Psoas muscle (tissue), 8 donors: Measurements from ENCODE around the gene MBD5. TPM values are rescaled to one million over a fixed set of nuclear protein-coding genes. Genes with fewer than 3 reads are reported as not detected.

Experiments
- ATAC-seq, 4 donors: fragments of 200-7000 bp; cut with Tn5 transposase; one replicate each; pipeline ENCODE4 v1.9.1; 2020; ENCODE audit warnings: moderate library complexity in 3 of 4, mild to moderate bottlenecking in 2 of 4
- DNase-seq, 2 donors: peaks; one replicate each; pipeline ENCODE4 v3.0.0-alpha.2; 2020
- H3K27ac ChIP-seq: fragments of 200-600 bp; one replicate; pipeline ENCODE4 v1.8.0; 2022
- H3K27me3 ChIP-seq, 3 donors: fragments of 200-600 bp in 1 of 3; one replicate each; pipeline versions ENCODE4 v1.6.1 to v1.8.0; 2013 to 2022; ENCODE audit warnings: low read length in 2 of 3, mild to moderate bottlenecking in 2 of 3, moderate library complexity in 1 of 3; ENCODE audit not compliant: insufficient read depth in 3 of 3
- H3K36me3 ChIP-seq, 2 donors: fragments of 200-600 bp in 1 of 2; one replicate each; pipeline versions ENCODE4 v1.6.1 to v1.8.0; 2013 to 2022; ENCODE audit warnings: low read depth in 1 of 2, mild to moderate bottlenecking in 1 of 2, moderate library complexity in 1 of 2; ENCODE audit not compliant: insufficient read depth in 1 of 2
- H3K4me1 ChIP-seq: fragments of 200-600 bp; one replicate; pipeline ENCODE4 v1.8.0; 2022
- H3K4me3 ChIP-seq: fragments of 200-600 bp; one replicate; pipeline ENCODE4 v1.8.0; 2022; ENCODE audit warnings: mild to moderate bottlenecking
- H3K9me3 ChIP-seq: fragments of 200-600 bp; one replicate; pipeline ENCODE4 v1.8.0; 2022
- CTCF ChIP-seq: fragments of 200-600 bp; IDR thresholded peaks from one replicate; pipeline ENCODE4 v1.8.0; 2022; ENCODE audit warnings: antibody characterized with exemption
- WGBS, 3 donors: extraction: QIAGEN DNeasy Blood & Tissue Kit; methylation state at CpG; one replicate each; pipeline versions ENCODE4 v1.1.6 to v1.1.7; 2013; 5-methylcytosine and 5-hydroxymethylcytosine counted together
- intact Hi-C, 2 donors: fragments of 100-400 bp; cut with DNase I; formaldehyde crosslinking; loops; one replicate each; pipeline versions ENCODE4 v1.11.0 to v1.14.2; 2022
- polyA plus RNA-seq, 3 donors: library from polyadenylated mRNA; stranded (reverse); fragments of 200-250 nt; gene quantifications; one replicate each; pipeline ENCODE4 v1.2.3, GENCODE V29; 2013
- total RNA-seq, 4 donors: library from RNA; stranded (reverse); fragmentation: NEBNext Ultra II Directional in 2 of 4; extraction: Animal tissue kit (Norgen Biotek cat#: 25700) in 2 of 4; gene quantifications; one replicate each; pipeline versions ENCODE4 v1.2.1 to v1.2.4, GENCODE V29; 2021 to 2023
- donor health status: healthy with polysubstance abuse.
- donor health status: DM: no; HTN: no; CAD: no; lungs with moderate emphysema.
- donor health status: Bipolar disorder and iron deficiency.
- donor health status: healthy.
- donor health status: DM: yes; HTN: yes; CAD: no.
- donor health status: DM: no; HTN: no; CAD: no.
- donor health status: DM: no; HTN: no; CAD: no.
- donor health status: DM: yes; HTN: yes; CAD: no.

Gene MBD5
- total and polyA plus RNA-seq, 7 donors = 3.2 to 36.5 (median 17.5) TPM

GRCh38 chr2:148483665-148484064, 462.8 kb downstream of the MBD5 start:
- ATAC-seq (no peak), DNase-seq (no peak)
- H3K4me1 ChIP-seq = no peaks in the 10 kb centered on the region
- intact Hi-C loops = no loop called here
- no peak overlapping the region for H3K4me3 ChIP-seq
- no peaks in the 10 kb centered on the region for H3K36me3 ChIP-seq
- H3K27me3 ChIP-seq = no peaks in the 10 kb centered on the region
- TF ChIP-seq CTCF = no peak
- no peak overlapping the region for H3K27ac ChIP-seq
- H3K9me3 ChIP-seq = no peaks in the 10 kb centered on the region
- WGBS, 3 donors = 24 to 29% (median 28%) methylated on average over 4 of the region's 4 CpGs

GRCh38 chr2:148484066-148484465, 463.2 kb downstream of the MBD5 start:
- TF ChIP-seq CTCF = no peak
- H3K36me3 ChIP-seq = no peaks in the 10 kb centered on the region
- no peaks in the 10 kb centered on the region for H3K9me3 ChIP-seq
- no peak for DNase-seq
- no peak overlapping the region for H3K4me3 ChIP-seq
- no peaks in the 10 kb centered on the region for H3K4me1 ChIP-seq
- H3K27ac ChIP-seq = no peak overlapping the region
- 46 to 68% (median 53%) methylated on average over 1 of the region's 1 CpG for WGBS, 3 donors
- intact Hi-C loops = no loop called here
- H3K27me3 ChIP-seq = no peaks in the 10 kb centered on the region
- no peak for ATAC-seq

- Histone ChIP-seq H3K9me3 (no peaks in the 10 kb centered on the region), H3K4me1 (no peaks in the 10 kb centered on the region), H3K4me3 (no peak overlapping the region), H3K36me3 (no peaks in the 10 kb centered on the region), H3K27me3 (no peaks in the 10 kb centered on the region), H3K27ac (no peak overlapping the region)
- ATAC-seq (no peak), DNase-seq (no peak)
- intact Hi-C loops = no loop called here
- TF ChIP-seq CTCF = no peak
These were observed 465.8 kb downstream of the MBD5 start for GRCh38 chr2:148486655-148487054.

- 85 to 88% (median 87%) methylated on average over 3 of the region's 3 CpGs for WGBS, 3 donors
- no peaks in the 10 kb centered on the region for H3K36me3 ChIP-seq
These were observed 466.5 kb downstream of the MBD5 start for GRCh38 chr2:148487439-148487838.

More at GRCh38 chr2:148487439-148487838, 466.5 kb downstream of the MBD5 start:
- no peak for TF ChIP-seq CTCF
- ATAC-seq (no peak), DNase-seq (no peak)
- Histone ChIP-seq H3K9me3 (no peaks in the 10 kb centered on the region), H3K4me1 (no peaks in the 10 kb centered on the region), H3K27me3 (no peaks in the 10 kb centered on the region), H3K27ac (no peak overlapping the region), H3K4me3 (no peak overlapping the region)
- intact Hi-C loops = no loop called here
